Measurements from ENCODE around the gene SERPINB8. TPM values are rescaled to one million over a fixed set of nuclear protein-coding genes. Genes with fewer than 3 reads are reported as not detected.

Gene SERPINB8
- total RNA-seq, 1 donor from 2014 or later: 27.9 TPM

- H3K27me3 ChIP-seq (ENCODE audit: control insufficient read depth, insufficient read depth, low read length): no peaks in the 10 kb centered on the region
- FAIRE-seq: no peak
- H3K4me3 ChIP-seq (ENCODE audit: low read depth, low read length): no peak overlapping the region
- H3K36me3 ChIP-seq (ENCODE audit: control insufficient read depth, insufficient read depth, low read length): no peaks in the 10 kb centered on the region
- no peak for TF ChIP-seq CTCF (IDR thresholded peaks at IDR 0.05; ENCODE audit: insufficient read depth, low read length, severe bottlenecking)
- no peak for DNase-seq (ENCODE audit: low read depth)
Measured at GRCh38 chr18:64009305-64009704, 39.4 kb downstream of the SERPINB8 start.

GRCh38 chr18:64011513-64011912 lies 41.6 kb downstream of the SERPINB8 start:
- TF ChIP-seq CTCF (IDR thresholded peaks at IDR 0.05; ENCODE audit: insufficient read depth, low read length, severe bottlenecking): no peak
- no peaks in the 10 kb centered on the region for H3K27me3 ChIP-seq (ENCODE audit: control insufficient read depth, insufficient read depth, low read length)
- no peak for FAIRE-seq
- DNase-seq (ENCODE audit: low read depth): no peak
- no peaks in the 10 kb centered on the region for H3K36me3 ChIP-seq (ENCODE audit: control insufficient read depth, insufficient read depth, low read length)
- H3K4me3 ChIP-seq (ENCODE audit: low read depth, low read length): no peak overlapping the region

- peak; percentile 37 for DNase-seq (ENCODE audit: low read depth)
- H3K4me3 ChIP-seq (ENCODE audit: low read depth, low read length): no peak overlapping the region
- no peak for FAIRE-seq
- TF ChIP-seq CTCF (IDR thresholded peaks at IDR 0.05; ENCODE audit: insufficient read depth, low read length, severe bottlenecking): no peak
- no peaks in the 10 kb centered on the region for H3K27me3 ChIP-seq (ENCODE audit: control insufficient read depth, insufficient read depth, low read length)
- H3K36me3 ChIP-seq (ENCODE audit: control insufficient read depth, insufficient read depth, low read length): no peaks in the 10 kb centered on the region
Measured at GRCh38 chr18:64017870-64018269, 48.0 kb downstream of the SERPINB8 start.

- H3K27me3 ChIP-seq (ENCODE audit: control insufficient read depth, insufficient read depth, low read length): no peaks in the 10 kb centered on the region
- H3K36me3 ChIP-seq (ENCODE audit: control insufficient read depth, insufficient read depth, low read length): no peaks in the 10 kb centered on the region
- FAIRE-seq: no peak
- no peak for TF ChIP-seq CTCF (IDR thresholded peaks at IDR 0.05; ENCODE audit: insufficient read depth, low read length, severe bottlenecking)
- DNase-seq (ENCODE audit: low read depth): no peak
- H3K4me3 ChIP-seq (ENCODE audit: low read depth, low read length): no peak overlapping the region
Measured at GRCh38 chr18:64019922-64020756, 50.3 kb downstream of the SERPINB8 start.

- Histone ChIP-seq H3K27me3 (ENCODE audit: control insufficient read depth, insufficient read depth, low read length) (no peaks in the 10 kb centered on the region), H3K36me3 (ENCODE audit: control insufficient read depth, insufficient read depth, low read length) (no peaks in the 10 kb centered on the region), H3K4me3 (ENCODE audit: low read depth, low read length) (no peak overlapping the region)
- DNase-seq (ENCODE audit: low read depth) (no peak), FAIRE-seq (no peak)
- TF ChIP-seq CTCF (IDR thresholded peaks at IDR 0.05; ENCODE audit: insufficient read depth, low read length, severe bottlenecking): no peak
Measured at GRCh38 chr18:64026350-64026749, 56.5 kb downstream of the SERPINB8 start.

Data from bronchial epithelial cell (primary cell).